ENCODE data around the gene PRG2.
"Not testable (repeated sequence)": the region's sequence is repeated elsewhere in the genome, so short reads cannot be mapped to it uniquely, and the experiment has no call there.

PRG2 gene

DNA sequence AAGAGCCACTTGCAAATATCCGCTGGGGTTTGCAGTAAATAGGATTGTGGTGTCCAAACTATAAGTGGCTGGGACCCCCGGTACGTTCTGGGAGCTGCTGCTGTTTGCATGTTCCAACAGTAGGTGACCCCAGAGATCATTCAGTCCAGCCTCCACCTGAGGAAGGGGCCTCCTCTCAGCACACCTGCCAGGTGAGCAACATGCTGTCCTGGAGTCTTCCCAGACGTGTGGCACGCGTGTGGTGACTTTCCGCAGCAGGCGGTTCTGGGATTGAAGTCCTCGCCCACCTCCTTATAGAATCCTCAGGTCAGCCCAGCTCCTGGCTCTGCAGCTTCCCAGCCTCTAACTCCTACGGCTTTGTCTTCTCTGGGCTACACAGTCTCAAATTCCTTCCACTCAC lies 45.6 kb downstream of the PRG2 start:
- no peak for FAIRE-seq

GRCh38 chr11:57343825-57344224 lies 46.6 kb downstream of the PRG2 start:
- FAIRE-seq = no peak

GRCh38 chr11:57342702-57343101 lies 47.7 kb downstream of the PRG2 start:
- FAIRE-seq = no peak

DNA sequence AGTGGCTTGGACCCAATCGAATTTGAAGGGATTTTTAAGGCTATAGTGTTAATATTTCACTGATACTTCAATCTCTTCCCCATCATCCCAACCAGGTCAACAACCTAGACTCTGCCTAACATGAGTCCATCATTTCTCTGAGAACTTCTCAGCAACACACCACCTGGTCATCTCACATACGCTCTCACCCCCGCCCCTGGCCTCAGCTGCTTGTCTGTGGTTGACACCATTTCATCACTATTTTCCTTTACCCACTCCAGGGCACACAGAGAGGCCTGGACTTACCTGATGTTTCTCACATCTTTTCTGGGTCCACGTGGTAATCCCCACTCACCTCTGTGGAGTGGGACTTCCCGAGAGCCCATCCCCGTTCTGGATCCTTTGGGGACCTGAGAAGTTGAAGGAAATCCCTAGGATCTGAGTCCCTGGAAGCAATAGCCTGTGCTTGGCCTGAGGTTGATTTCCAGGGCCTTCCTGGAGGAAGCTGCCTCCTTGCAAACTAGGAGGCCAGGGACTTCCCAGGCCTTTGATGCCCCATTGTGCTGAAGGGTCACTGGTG lies 49.1 kb downstream of the PRG2 start:
- no peak for FAIRE-seq

GRCh38 chr11:57340039-57340615 lies 50.3 kb downstream of the PRG2 start:
- no peak for FAIRE-seq

GRCh38 chr11:57339328-57339727 lies 51.1 kb downstream of the PRG2 start:
- FAIRE-seq = no peak

- no peak for FAIRE-seq
These were observed 52.3 kb downstream of the PRG2 start, which contains the start of gene P2RX3 for GRCh38 chr11:57338142-57338541. Gene P2RX3 (plus strand): TSS chr11:57338352. CDS start chr11:57338551, 199 bp downstream.

- FAIRE-seq = not testable (repeated sequence)
These were observed 53.6 kb downstream of the PRG2 start for GRCh38 chr11:57336856-57337255.

Measured in colon (tissue), 2 donors.